HEK293T (cell line): Measurements from ENCODE around the gene FAM131C.

Source experiments
- CTCF ChIA-PET: fragments of 350-600 bp; formaldehyde crosslinking; extraction: SDS; loops from one replicate; lab custom pipeline; 2021; ENCODE audit warnings: antibody characterized with exemption, inconsistent platforms; lab: Yijun Ruan, JAX
- POLR2A ChIA-PET: fragments of 350-600 bp; formaldehyde crosslinking; extraction: SDS; loops from one replicate; lab custom pipeline; 2020; ENCODE audit warnings: antibody characterized with exemption, inconsistent platforms; lab: Yijun Ruan, JAX
- DNase-seq: peaks from one replicate; pipeline ENCODE4 v3.0.0; 2012; ENCODE audit warnings: mixed read lengths; ENCODE audit errors: extremely low spot score
- ARNT ChIP-seq: fragments of 450-650 bp; IDR thresholded peaks from 2 replicates; pipeline ENCODE4 v1.6.1; 2017; ENCODE audit warnings: mild to moderate bottlenecking
- BHLHE40 ChIP-seq: fragments of 450-650 bp; IDR thresholded peaks from 2 replicates; pipeline ENCODE4 v1.6.1; 2016; ENCODE audit warnings: mild to moderate bottlenecking, moderate library complexity, borderline replicate concordance
- CTBP1 ChIP-seq: fragments of 450-650 bp; IDR thresholded peaks from 2 replicates; pipeline ENCODE4 v1.6.1; 2016; ENCODE audit warnings: borderline replicate concordance
- ELF4 ChIP-seq: fragments of 450-650 bp; IDR thresholded peaks from 2 replicates; pipeline ENCODE4 v1.6.1; 2017; ENCODE audit warnings: antibody characterized with exemption
- FOXA1 ChIP-seq: fragments of 450-650 bp; IDR thresholded peaks from 2 replicates; pipeline ENCODE4 v1.6.1; 2016; ENCODE audit warnings: mild to moderate bottlenecking
- FOXK2 ChIP-seq: fragments of 450-650 bp; IDR thresholded peaks from 2 replicates; pipeline ENCODE4 v1.6.1; 2016; ENCODE audit warnings: mild to moderate bottlenecking
- FOXM1 ChIP-seq: fragments of 450-650 bp; IDR thresholded peaks from 2 replicates; pipeline ENCODE4 v1.6.1; 2017; ENCODE audit warnings: mild to moderate bottlenecking, borderline replicate concordance
- HDGF ChIP-seq: fragments of 450-650 bp; IDR thresholded peaks from 2 replicates; pipeline ENCODE4 v1.6.1; 2017; ENCODE audit warnings: antibody characterized with exemption, borderline replicate concordance
- L3MBTL2 ChIP-seq: fragments of 450-650 bp; conservative IDR thresholded peaks from 2 replicates; pipeline ENCODE4 v1.6.1; 2016; ENCODE audit warnings: mild to moderate bottlenecking
- LEF1 ChIP-seq: fragments of 450-650 bp; IDR thresholded peaks from 2 replicates; pipeline ENCODE4 v1.6.1; 2017; ENCODE audit warnings: mild to moderate bottlenecking, borderline replicate concordance
- NFRKB ChIP-seq: fragments of 450-650 bp; IDR thresholded peaks from 2 replicates; pipeline ENCODE4 v1.6.1; 2016; ENCODE audit warnings: mild to moderate bottlenecking, moderate library complexity
- PKNOX1 ChIP-seq: fragments of 450-650 bp; IDR thresholded peaks from 2 replicates; pipeline ENCODE4 v1.6.1; 2016
- SP1 ChIP-seq: fragments of 450-650 bp; IDR thresholded peaks from 2 replicates; pipeline ENCODE4 v1.6.1; 2017
- SUZ12 ChIP-seq: fragments of 450-650 bp; IDR thresholded peaks from 2 replicates; pipeline ENCODE4 v1.6.1; 2016; ENCODE audit warnings: mild to moderate bottlenecking
- TARDBP ChIP-seq: fragments of 450-650 bp; IDR thresholded peaks from 2 replicates; pipeline ENCODE4 v1.6.1; 2016
- ZNF384 ChIP-seq: fragments of 450-650 bp; IDR thresholded peaks from 2 replicates; pipeline ENCODE4 v1.6.1; 2016

The FAM131C gene

GRCh38 chr1:16073490-16074119 lies at the start of gene FAM131C:
TSS of gene FAM131C (minus strand) at chr1:16073651. CDS start at chr1:16073442, 209 bp downstream.
- DNase-seq: peak; percentile 79
- 0 out of 2 replicates have a peak, but pooled peaks have one; percentile 32 for TF ChIP-seq ARNT
- no peak for TF ChIP-seq PKNOX1
- TF ChIP-seq SUZ12: no peak
- TF ChIP-seq ZNF384: no peak
- TF ChIP-seq BHLHE40: no peak
- TF ChIP-seq FOXK2: no peak
- no peak for TF ChIP-seq FOXA1
- 0 out of 2 replicates have a peak, but pooled peaks have one; percentile 32 for TF ChIP-seq FOXM1
- TF ChIP-seq TARDBP: no peak
- TF ChIP-seq ELF4: no peak
- POLR2A ChIA-PET: interaction anchor here (0.6 to 1.0 kb wide), 3 partner anchors 9 to 100 kb away, joined by 3 read pairs; no protein-coding TSS in a partner anchor
- CTCF ChIA-PET: interaction anchor here (0.6 to 2.0 kb wide), 11 partner anchors 9 to 315 kb away, joined by 3 to 6 read pairs (median 4); no protein-coding TSS in a partner anchor

GRCh38 chr1:16122916-16123315 lies 49.5 kb upstream of the FAM131C start:
- ChIA-PET POLR2A (no interaction called here), CTCF (interaction anchor here (0.7 kb wide), 1 partner anchor 8 kb away, joined by 3 read pairs; no protein-coding TSS in a partner anchor)
- no peak for DNase-seq
- TF ChIP-seq LEF1 (no peak), FOXA1 (no peak), BHLHE40 (no peak), ELF4 (no peak), L3MBTL2 (no peak), FOXM1 (no peak), HDGF (no peak), ZNF384 (no peak), TARDBP (no peak)

- TF ChIP-seq FOXK2 (no peak), ELF4 (no peak)
- DNase-seq: no peak
- ChIA-PET CTCF (interaction anchor here (0.7 kb wide), 1 partner anchor 8 kb away, joined by 3 read pairs; no protein-coding TSS in a partner anchor), POLR2A (no interaction called here)
Observed at GRCh38 chr1:16122350-16122881, 49.0 kb upstream of the FAM131C start.

- no peak for DNase-seq
- ChIA-PET POLR2A (no interaction called here), CTCF (interaction anchor here (0.6 to 0.7 kb wide), 2 partner anchors 38 to 1397 kb away, joined by 3 read pairs; no protein-coding TSS in a partner anchor)
- TF ChIP-seq ZNF384 (no peak), TARDBP (no peak), BHLHE40 (no peak), HDGF (no peak), CTBP1 (peak; percentile 45; the same call in 1 of the 2 replicates), PKNOX1 (no peak), ARNT (no peak), L3MBTL2 (no peak)
Observed at GRCh38 chr1:16120940-16121410, 47.5 kb upstream of the FAM131C start.

- no peak for TF ChIP-seq FOXA1
- no peak for TF ChIP-seq SUZ12
- no peak for TF ChIP-seq ELF4
- TF ChIP-seq SP1: no peak
- TF ChIP-seq FOXM1: no peak
- TF ChIP-seq NFRKB: no peak
- TF ChIP-seq ARNT: no peak
- TF ChIP-seq TARDBP: no peak
- no peak for TF ChIP-seq BHLHE40
- no peak for TF ChIP-seq PKNOX1
- TF ChIP-seq LEF1: no peak
- no peak for TF ChIP-seq ZNF384
- ChIA-PET CTCF (interaction anchor here (0.7 kb wide), 1 partner anchor 37 kb away, joined by 3 read pairs; no protein-coding TSS in a partner anchor), POLR2A (no interaction called here)
- DNase-seq: no peak
Observed at GRCh38 chr1:16120407-16120806, 47.0 kb upstream of the FAM131C start.

GRCh38 chr1:16119926-16120325 lies 46.5 kb upstream of the FAM131C start:
- TF ChIP-seq FOXK2 (no peak), FOXM1 (no peak), BHLHE40 (no peak), SP1 (no peak), HDGF (no peak), ELF4 (no peak), TARDBP (no peak), ARNT (no peak), PKNOX1 (no peak), CTBP1 (no peak), FOXA1 (no peak), L3MBTL2 (no peak), NFRKB (no peak), SUZ12 (no peak), ZNF384 (no peak)
- ChIA-PET POLR2A (no interaction called here), CTCF (interaction anchor here (0.7 kb wide), 1 partner anchor 10 kb away, joined by 3 read pairs; no protein-coding TSS in a partner anchor)
- DNase-seq: no peak
